GM12892 (cell line): Measurements from ENCODE around the gene ISY1.

Experiments
- POLR2AphosphoS5 ChIP-seq: IDR thresholded peaks from 2 replicates; pipeline ENCODE4 v1.6.1; 2011; ENCODE audit warnings: low read depth, low read length, control low read depth
- TAF1 ChIP-seq: IDR thresholded peaks from 2 replicates; pipeline ENCODE4 v1.6.1; 2011; ENCODE audit warnings: low read depth, mild to moderate bottlenecking, control low read depth, low read length, borderline replicate concordance

DNA sequence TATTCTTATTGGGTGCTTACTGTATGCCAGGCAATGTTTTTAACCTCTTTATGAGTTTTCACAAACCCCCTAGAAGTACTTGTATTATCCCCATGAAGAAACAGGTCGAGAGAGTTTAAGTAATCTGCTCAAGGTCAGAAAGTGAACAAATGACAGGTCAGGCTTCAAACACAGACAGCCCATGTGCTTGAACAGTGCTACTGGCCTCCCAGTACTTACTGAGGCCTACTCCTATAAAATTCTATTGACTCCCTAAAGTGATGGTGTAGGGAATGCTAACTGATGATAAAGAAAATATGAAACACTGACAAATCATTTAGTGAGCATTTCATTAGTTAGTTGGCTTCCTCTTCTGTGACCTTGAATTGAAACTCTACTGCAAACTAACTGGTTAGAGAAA is 27.0 kb upstream of the ISY1 start:
- TF ChIP-seq POLR2AphosphoS5, result no peak
- no peak for TF ChIP-seq TAF1
